HG03066 (cell line): ENCODE measurements around the gene XPNPEP3.
A peak's percentile ranks its signal among the peaks of the same experiment; 100 is the strongest.
"Not testable (repeated sequence)": the region's sequence is repeated elsewhere in the genome, so short reads cannot be mapped to it uniquely, and the experiment has no call there.

Experiments
- ATAC-seq: cut with Tn5 transposase; IDR thresholded peaks from one replicate; pipeline ENCODE4 v1.9.1; 2021; ENCODE audit warnings: low read depth; ENCODE audit not compliant: unreplicated experiment

The XPNPEP3 gene

GRCh38 chr22:40856513-40857308, at the start of gene XPNPEP3, which contains the start of gene ST13:
Gene XPNPEP3 (plus strand): TSS chr22:40857148. CDS start chr22:40857182, 34 bp downstream.
Gene ST13 (minus strand): TSS chr22:40856639. CDS start chr22:40856540, 99 bp downstream.
- peak; percentile 87 for ATAC-seq

GRCh38 chr22:40808018-40808841, 48.7 kb upstream of the XPNPEP3 start:
- ATAC-seq: no peak

- ATAC-seq: no peak
These were observed 43.0 kb upstream of the XPNPEP3 start for GRCh38 chr22:40813912-40814315.

DNA sequence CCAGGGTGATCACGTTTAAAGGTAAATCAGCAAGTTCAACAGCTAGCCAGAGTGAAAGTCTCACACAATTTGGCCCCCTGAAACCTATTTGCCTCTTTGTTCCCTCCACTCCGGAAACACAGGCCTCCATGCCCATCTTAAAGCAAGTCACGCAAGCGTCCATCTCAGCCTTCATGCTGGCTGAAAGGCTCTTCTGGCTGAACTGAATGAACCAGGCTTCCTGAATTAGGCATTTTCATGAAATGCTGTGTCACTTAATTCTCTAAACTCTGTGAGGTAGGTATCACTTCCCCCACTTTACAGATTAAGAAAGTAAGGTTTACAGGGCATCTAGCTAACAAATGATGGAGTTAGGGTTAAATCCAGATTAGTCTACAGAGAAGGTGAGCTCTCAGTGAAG, 39.2 kb upstream of the XPNPEP3 start:
- ATAC-seq: no peak

DNA sequence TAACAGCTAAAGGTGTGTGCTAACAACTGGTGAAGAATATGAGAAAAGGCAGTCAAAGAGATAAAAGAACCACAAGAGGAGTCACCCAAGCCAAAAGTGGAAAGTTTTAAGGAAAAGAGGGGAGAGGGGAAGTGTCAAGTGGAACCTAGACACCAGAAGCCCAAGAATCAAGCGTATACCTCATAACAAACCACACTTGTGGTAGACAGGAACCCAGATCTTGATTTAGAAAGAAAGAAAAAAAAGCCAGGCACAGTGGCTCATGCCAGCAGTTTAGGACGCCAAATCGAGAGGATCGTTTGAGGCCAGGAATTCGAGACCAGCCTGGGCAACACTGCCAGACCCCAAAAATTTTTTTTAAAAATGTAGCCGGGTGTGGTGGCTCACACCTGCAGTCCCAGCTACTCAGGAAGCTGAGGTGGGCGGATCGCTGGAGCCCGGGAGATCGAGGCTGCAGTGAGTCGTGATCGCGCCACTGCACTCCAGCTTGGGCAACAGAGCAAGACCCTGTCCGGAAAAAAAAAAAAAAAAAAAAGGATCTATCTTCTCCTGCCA, 38.7 kb upstream of the XPNPEP3 start:
- ATAC-seq: peak; percentile 9

DNA sequence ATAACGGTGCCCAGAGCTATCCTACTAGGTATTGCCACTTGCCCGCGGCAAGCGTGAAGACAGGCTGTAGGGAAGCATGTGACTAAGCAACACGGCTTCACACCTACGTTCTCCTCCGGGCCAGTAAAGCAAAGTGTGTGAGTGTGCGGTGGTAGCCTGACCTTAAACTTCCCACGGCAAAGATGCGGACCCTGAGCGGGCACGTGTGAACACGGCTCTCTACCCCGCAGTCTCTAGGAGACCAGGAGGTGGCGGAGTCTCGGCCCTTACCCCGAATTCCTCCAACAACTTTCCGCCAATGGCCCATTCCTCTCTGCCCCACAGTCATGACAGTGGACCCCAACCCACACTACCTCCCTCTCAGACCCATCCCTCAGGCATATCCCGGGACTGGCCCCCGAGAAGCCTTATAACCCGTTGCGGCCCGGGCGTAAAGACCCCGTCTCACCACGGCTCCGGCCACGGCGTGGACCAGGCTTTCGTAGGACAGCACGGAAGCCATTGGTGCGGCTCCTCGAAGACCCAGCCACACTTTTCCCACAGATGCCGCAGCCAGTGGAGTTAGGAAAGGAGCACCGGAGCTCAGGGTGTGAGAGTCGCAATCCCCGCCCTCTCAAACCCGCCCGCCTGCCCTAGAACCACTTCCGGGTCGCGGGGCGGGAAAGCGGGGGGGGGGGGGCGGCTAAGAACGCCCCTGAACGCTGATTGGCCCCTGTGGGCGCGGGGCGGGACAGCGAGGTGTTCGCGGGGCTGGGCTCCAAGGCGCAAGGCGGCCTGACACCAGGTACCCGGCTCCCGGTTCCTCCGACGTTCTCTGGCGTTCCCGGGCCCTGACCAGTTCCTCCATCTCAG, 38.0 kb upstream of the XPNPEP3 start, which contains the start of gene SLC25A17:
SLC25A17 (minus strand) TSS at position 600 of the 852 bp plus-strand sequence; CDS start at position 502, 98 bp downstream.
- peak; percentile 68 for ATAC-seq

DNA sequence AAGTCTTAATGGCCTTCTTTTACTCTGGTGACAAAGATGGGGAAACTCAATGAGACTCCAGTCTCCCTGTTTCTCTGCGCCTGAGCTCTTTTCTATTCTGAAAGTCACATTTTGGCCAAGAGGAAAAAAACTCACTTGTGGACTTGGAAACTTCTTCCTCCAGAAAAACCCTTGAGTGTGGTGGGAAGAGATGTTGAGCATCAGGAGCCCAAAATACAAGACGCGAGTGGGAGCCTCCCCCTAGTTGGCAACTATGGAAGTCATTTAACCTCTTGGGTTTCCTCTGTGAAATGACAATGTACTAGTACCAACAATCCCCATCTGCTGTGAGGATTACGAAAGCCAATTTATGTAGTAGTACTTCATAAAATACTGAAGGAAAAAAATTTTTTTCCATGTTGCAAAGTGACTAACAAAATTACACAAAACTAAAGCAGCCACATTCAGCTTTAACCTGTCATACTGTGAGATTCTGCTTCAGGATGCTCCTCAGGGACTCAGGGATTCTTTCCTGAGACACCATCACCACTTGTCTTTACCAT, 37.3 kb upstream of the XPNPEP3 start:
- no peak for ATAC-seq

- ATAC-seq: no peak
These were observed 33.5 kb upstream of the XPNPEP3 start for GRCh38 chr22:40823426-40823825.

DNA sequence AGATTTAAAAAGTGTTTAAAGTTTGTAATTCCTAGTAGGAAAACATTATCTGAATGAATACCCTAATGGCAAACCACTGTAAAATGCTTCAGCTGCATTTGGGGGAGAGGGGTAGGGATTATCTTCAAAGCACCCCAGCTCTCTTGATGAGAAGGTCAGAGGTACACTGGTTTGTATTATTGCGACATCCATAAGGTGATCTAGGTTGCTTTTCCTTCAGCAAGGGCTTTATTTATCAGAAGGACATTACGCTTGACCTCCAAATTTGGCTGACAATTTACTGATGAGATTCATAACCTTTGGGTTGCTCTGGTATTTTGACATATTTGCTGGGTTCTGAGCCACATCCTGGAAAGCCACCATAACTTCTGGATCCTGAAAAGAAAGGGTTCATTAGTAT, 30.7 kb upstream of the XPNPEP3 start:
- ATAC-seq: not testable (repeated sequence)

GRCh38 chr22:40826984-40827741, 29.8 kb upstream of the XPNPEP3 start:
- no peak for ATAC-seq

- no peak for ATAC-seq
These were observed 27.8 kb upstream of the XPNPEP3 start for GRCh38 chr22:40829131-40829530.

- no peak for ATAC-seq
These were observed 22.3 kb upstream of the XPNPEP3 start for GRCh38 chr22:40834619-40835018.

- ATAC-seq: no peak
These were observed 18.5 kb upstream of the XPNPEP3 start for GRCh38 chr22:40838486-40838885.

GRCh38 chr22:40844951-40845350, 12.0 kb upstream of the XPNPEP3 start:
- no peak for ATAC-seq

DNA sequence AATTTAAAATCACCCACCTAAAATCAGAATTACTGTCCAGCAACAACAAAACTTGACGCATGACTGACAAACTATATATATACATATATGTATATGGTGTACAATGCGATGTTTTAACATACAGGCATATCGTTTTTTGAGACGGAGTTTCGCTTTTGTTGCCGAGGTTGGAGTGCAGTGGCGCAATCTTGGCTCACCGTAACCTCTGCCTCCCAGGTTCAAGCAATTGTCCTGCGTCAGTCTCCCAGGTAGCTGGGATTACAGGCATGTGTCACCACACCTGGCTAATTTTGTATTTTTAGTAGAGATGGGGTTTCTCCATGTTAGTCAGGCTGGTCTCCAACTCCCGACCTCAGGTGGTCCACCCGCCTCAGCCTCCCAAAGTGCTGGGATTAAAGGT, 11.1 kb upstream of the XPNPEP3 start:
- ATAC-seq: not testable (repeated sequence)

- ATAC-seq: no peak
These were observed 3.6 kb upstream of the XPNPEP3 start for GRCh38 chr22:40853333-40853732.

GRCh38 chr22:40853961-40854360, 3.0 kb upstream of the XPNPEP3 start:
- ATAC-seq: no peak

GRCh38 chr22:40855071-40855978, 1.6 kb upstream of the XPNPEP3 start:
- no peak for ATAC-seq
